ENCODE measurements around the gene HCK. TPM values are rescaled to one million over a fixed set of nuclear protein-coding genes. Genes with fewer than 3 reads are reported as not detected.

Gene HCK
- total and polyA plus RNA-seq, 9 of the 15 experiments (the other 6 are each of a cell fraction or from before 2014, with no cell fraction given) = 0.09 to 0.51 (median 0.27) TPM; not detected in 6

GRCh38 chr20:32069711-32070110 lies 17.7 kb downstream of the HCK start (continued):
- TF ChIP-seq GTF3C2 (IDR thresholded peaks at IDR 0.05; ENCODE audit: borderline replicate concordance, extremely low read depth, insufficient read length) (no peak), CHAMP1 (IDR thresholded peaks at IDR 0.05) (no peak), PHB (CRISPR knock-in tag; IDR thresholded peaks at IDR 0.05) (no peak), ZNF24 (IDR thresholded peaks at IDR 0.05) (no peak), RBM34 (IDR thresholded peaks at IDR 0.05; ENCODE audit: borderline replicate concordance, insufficient read depth, low read length) (no peak), ZNF766 (CRISPR knock-in tag; conservative IDR thresholded peaks at IDR 0.05) (no peak)
- TF ChIP-seq, protein P1, sequence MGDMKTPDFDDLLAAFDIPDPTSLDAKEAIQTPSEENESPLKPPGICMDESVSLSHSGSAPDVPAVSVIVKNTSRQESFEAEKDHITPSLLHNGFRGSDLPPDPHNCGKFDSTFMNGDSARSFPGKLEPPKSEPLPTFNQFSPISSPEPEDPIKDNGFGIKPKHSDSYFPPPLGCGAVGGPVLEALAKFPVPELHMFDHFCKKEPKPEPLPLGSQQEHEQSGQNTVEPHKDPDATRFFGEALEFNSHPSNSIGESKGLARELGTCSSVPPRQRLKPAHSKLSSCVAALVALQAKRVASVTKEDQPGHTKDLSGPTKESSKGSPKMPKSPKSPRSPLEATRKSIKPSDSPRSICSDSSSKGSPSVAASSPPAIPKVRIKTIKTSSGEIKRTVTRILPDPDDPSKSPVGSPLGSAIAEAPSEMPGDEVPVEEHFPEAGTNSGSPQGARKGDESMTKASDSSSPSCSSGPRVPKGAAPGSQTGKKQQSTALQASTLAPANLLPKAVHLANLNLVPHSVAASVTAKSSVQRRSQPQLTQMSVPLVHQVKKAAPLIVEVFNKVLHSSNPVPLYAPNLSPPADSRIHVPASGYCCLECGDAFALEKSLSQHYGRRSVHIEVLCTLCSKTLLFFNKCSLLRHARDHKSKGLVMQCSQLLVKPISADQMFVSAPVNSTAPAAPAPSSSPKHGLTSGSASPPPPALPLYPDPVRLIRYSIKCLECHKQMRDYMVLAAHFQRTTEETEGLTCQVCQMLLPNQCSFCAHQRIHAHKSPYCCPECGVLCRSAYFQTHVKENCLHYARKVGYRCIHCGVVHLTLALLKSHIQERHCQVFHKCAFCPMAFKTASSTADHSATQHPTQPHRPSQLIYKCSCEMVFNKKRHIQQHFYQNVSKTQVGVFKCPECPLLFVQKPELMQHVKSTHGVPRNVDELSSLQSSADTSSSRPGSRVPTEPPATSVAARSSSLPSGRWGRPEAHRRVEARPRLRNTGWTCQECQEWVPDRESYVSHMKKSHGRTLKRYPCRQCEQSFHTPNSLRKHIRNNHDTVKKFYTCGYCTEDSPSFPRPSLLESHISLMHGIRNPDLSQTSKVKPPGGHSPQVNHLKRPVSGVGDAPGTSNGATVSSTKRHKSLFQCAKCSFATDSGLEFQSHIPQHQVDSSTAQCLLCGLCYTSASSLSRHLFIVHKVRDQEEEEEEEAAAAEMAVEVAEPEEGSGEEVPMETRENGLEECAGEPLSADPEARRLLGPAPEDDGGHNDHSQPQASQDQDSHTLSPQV (IDR thresholded peaks at IDR 0.05) = no peak
- TF ChIP-seq, protein P2, sequence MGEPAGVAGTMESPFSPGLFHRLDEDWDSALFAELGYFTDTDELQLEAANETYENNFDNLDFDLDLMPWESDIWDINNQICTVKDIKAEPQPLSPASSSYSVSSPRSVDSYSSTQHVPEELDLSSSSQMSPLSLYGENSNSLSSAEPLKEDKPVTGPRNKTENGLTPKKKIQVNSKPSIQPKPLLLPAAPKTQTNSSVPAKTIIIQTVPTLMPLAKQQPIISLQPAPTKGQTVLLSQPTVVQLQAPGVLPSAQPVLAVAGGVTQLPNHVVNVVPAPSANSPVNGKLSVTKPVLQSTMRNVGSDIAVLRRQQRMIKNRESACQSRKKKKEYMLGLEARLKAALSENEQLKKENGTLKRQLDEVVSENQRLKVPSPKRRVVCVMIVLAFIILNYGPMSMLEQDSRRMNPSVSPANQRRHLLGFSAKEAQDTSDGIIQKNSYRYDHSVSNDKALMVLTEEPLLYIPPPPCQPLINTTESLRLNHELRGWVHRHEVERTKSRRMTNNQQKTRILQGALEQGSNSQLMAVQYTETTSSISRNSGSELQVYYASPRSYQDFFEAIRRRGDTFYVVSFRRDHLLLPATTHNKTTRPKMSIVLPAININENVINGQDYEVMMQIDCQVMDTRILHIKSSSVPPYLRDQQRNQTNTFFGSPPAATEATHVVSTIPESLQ (CRISPR knock-in tag; IDR thresholded peaks at IDR 0.05) = no peak

All from K562 (cell line).